Nucleus accumbens (tissue), 56 donors: ENCODE results near the gene TBC1D7.

Experiments used
- DNase-seq, 56 donors: peaks; one replicate each; lab custom pipeline; 2025; lab: John Stamatoyannopoulos, UW

The TBC1D7 gene

GRCh38 chr6:13274707-13275434 lies 53.5 kb downstream of the TBC1D7 start:
- DNase-seq = no peak

- peak in 8 of 56 donors; percentile 9 to 52 (median 22) for DNase-seq
These were observed 54.2 kb downstream of the TBC1D7 start for GRCh38 chr6:13273931-13274706.

DNA sequence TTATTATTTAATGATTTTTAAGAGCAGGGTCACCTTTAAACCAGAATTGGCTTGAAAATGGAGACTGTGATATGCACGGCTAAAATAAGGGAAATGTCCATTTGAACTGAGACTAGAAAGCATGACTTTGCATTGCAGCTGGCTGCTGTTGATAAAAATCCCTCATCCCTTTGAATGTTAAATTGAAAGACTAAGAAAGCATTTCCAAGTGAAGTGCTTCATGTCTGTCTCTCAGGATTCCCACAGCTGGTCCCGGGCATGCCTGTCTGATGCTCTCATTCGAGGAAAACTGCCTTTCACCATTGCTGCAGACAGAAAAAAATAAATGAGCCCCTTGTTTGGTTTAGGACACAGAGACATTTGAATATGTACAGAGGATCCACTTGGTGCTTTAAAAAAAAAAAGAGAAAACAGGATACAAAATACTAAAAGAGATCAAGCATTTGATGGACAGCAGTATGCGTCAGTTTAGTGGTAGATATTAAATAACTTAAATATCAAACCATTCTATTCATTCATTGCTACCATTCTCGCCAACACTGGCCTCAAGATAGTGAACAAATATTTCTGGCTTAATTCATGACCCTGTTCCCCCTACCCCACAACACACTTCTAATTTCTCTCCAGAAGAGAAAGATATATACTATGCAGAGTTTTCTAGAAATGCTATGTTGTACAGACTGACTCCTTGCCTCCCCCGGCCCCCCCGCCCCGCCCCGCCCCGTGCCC lies 55.0 kb downstream of the TBC1D7 start:
- peak in 16 of 56 donors; percentile 7 to 52 (median 18) for DNase-seq

- DNase-seq = peak in 11 of 56 donors; percentile 12 to 55 (median 20)
These were observed 55.9 kb downstream of the TBC1D7 start for GRCh38 chr6:13272131-13273046.

DNA sequence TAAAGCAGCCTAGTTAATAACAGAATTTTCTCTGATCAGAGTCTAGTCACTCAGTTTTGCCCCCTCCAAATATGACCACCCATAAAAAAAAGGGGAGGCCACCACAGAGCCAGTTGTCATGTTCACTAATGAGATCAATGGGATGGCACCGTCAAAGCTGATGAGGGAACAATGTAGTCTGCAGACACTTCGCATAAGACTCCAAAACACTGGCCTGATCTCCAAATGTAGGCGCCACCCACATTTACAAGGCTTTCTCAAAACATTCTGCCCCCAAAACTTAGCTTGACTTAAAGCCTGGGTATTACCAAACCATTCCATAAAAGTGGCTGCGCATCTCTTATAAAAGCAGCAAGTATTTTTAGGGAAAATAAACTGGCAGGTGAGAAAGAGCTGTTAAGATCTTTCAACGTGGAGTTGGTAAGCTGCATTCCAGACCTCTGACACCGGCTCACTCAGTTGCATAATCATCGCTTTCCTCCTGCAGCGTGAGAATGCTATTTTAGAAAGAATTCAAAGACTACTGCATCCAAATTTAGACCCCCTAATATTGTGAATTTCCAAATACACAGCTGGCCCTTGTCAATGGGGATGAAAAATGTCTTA lies 59.3 kb downstream of the TBC1D7 start:
- DNase-seq = no peak

GRCh38 chr6:13267142-13267651 lies 61.1 kb downstream of the TBC1D7 start:
- DNase-seq = no peak

GRCh38 chr6:13263669-13264068 lies 64.7 kb downstream of the TBC1D7 start:
- DNase-seq = no peak

DNA sequence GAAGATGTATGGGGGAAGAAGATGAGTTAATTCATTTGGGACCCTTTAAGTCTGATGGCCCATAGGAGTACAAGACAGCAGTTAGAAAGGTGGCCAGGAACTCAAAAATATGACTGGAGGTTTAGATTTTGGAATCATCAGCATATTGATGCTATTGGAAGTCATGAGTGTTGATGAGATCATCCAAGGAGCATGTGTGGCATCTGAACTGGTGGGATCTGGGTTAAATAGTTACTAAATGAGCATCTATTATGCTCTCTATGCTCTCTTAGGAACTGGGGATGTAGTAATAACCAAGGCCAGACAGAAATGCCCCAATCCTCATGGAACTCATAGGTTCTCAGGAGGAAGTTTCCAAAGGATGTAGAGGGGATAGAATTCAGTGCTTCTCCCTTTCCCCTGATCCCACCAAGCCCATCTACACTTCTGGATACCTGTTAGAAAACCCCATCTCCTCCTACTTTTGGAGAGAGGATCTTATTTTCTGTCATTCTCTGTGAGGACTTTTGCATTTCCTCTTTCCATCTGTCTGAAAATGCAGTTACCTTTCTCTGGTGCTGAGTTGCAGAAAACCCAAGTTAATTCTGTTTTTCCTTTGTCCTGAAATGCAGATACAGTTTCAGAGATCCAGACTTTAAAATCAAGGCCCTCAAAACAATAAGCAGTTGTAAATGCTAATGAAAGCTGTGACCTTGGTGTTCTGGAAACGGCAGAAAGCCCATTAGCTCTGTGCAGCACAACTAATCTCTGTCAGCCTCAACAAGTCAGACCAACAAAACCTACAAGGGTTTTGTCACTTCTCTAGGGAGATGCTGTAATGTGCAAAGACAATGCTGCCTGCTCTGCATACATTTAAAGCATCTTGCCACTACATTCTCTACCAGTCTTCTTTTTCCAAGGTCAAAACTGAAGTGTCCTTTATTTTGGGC lies 65.8 kb downstream of the TBC1D7 start:
- DNase-seq = no peak

DNA sequence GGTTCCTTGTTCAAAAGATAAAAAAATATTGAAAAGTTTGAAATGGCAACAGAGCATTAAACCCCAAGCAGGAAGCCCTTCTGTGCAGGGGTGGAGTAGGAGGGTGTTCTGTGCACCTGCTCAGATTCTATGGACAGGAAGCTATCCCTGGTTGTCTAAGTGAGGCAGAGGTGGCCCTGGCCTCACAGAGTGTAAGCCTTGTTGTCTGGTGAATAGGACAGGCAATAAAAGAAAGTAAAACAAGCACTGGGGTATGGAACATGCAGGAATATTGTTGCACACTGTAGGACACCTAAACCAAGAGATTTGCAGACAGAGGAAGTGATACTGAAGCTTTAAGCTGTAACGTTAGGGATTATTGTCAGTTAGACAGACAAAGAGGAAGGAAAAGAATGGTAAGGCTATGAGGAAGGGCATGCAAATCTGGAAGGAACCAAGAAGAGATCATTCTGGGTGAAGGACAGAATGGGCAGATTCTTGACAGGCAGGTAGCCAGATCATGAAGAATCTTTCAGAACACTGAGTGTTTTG lies 66.8 kb downstream of the TBC1D7 start:
- no peak for DNase-seq

DNA sequence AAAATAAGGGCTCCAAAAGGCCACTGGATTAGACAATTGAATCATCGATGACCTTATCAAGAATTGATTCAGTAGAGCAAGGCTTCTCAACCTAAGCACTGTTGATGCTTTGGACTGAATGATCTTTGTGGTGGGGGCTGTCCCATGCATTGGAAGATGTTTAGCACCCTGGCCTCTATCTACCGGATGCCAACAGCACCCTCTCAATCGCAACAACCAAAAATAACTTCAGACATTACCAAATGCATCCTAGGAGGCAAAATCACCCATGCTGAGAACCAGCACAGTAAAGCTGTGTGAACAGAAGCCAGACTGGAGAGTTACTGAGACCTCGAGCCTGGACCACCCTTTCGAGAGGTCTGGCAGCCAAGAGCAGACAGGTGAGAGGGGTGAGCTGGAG lies 67.5 kb downstream of the TBC1D7 start:
- DNase-seq = no peak

GRCh38 chr6:13260101-13260598 lies 68.2 kb downstream of the TBC1D7 start:
- DNase-seq = no peak

GRCh38 chr6:13259393-13259792 lies 68.9 kb downstream of the TBC1D7 start:
- no peak for DNase-seq

DNA sequence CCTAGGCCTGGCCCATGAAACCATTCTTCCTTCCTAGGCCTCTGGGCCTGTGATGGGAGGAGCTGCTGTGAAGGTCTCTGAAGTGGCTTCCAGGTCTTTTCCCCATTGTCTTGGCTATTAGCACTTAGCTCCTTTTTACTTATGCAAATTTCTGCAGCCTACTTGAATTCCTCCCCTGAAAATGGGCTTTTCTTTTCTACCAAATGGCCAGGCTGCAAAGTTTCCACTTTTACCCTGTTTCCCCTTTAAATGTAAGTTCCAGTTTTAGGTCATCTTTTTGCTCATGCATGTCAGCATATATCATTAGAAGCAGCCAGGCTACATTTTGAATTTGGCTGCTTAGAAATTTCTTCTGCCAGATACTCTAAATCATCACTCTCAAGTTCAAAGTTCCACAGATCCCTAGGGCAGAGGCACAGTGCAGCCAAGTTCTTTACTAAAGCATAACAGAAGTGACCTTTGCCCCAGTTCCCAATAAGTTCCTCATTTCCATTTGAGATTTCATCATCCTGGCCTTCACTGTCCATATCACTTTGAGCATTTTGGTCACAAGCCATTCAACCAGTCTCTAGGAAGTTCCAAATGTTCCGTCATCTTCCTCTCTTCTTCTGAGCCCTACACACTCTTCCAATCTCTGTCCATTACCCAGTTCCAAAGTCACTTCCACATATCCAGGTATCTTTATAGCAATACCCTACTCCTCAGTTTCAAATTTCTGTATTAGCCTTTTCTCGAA lies 71.9 kb downstream of the TBC1D7 start:
- DNase-seq = no peak
